Measurements from ENCODE around the gene EXTL2.
A peak's percentile ranks its signal among the peaks of the same experiment; 100 is the strongest.

DNA sequence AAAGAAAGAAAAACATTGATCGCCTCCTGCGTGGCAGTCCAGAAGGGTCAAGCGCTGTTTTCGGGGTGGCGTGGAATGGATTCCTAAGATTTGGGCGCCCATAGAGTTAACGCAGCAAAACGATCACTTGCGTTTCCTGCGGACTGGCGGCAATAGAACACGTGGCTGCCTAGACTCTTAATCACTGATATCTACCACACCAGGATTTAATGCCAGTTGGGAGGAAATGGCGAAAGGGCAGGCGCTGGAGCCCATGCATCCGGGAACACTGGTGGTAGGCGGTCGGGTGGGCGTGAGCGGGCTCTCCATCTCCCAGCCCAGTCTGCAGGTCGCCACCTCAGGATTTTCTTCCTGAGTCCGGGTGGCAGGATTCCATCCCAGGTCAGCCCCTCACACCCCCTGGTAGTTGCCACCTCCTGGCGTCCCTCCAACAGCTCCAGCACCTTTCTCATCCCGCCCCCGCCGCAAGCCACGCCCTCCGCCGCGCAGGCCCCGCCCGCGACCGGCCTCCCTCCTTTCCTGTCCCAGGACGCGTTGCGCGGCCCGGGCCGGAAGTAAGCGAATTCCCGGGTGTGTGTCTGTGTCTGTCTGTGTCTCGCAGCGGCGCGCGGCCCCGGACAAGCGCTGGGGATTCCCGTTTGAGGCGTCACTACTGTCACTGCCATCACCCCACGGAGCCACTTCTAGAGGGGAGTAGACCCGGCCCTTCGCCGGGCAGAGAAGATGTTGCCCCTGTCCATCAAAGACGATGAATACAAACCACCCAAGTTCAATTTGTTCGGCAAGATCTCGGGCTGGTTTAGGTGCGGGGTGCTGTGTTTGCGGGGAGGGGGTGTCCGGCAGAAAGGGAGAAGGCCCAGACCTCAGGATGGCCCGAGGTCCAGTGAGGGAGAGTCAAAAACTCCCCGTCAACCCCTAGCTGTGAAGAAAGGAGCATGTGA lies 1.2 kb upstream of the EXTL2 start, which contains the start of gene SLC30A7:
- TF ChIP-seq ZNF140 (tag by site-specific recombination; IDR thresholded peaks at IDR 0.05), result no peak
- TF ChIP-seq, protein P1, sequence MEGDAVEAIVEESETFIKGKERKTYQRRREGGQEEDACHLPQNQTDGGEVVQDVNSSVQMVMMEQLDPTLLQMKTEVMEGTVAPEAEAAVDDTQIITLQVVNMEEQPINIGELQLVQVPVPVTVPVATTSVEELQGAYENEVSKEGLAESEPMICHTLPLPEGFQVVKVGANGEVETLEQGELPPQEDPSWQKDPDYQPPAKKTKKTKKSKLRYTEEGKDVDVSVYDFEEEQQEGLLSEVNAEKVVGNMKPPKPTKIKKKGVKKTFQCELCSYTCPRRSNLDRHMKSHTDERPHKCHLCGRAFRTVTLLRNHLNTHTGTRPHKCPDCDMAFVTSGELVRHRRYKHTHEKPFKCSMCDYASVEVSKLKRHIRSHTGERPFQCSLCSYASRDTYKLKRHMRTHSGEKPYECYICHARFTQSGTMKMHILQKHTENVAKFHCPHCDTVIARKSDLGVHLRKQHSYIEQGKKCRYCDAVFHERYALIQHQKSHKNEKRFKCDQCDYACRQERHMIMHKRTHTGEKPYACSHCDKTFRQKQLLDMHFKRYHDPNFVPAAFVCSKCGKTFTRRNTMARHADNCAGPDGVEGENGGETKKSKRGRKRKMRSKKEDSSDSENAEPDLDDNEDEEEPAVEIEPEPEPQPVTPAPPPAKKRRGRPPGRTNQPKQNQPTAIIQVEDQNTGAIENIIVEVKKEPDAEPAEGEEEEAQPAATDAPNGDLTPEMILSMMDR (tag by site-specific recombination; IDR thresholded peaks at IDR 0.05), result peak; percentile 3; the same call in 1 of the 2 replicates
- peak; percentile 93 for TF ChIP-seq KLF9 (tag by site-specific recombination; IDR thresholded peaks at IDR 0.05; ENCODE audit: low read depth)
- TF ChIP-seq, protein P2, sequence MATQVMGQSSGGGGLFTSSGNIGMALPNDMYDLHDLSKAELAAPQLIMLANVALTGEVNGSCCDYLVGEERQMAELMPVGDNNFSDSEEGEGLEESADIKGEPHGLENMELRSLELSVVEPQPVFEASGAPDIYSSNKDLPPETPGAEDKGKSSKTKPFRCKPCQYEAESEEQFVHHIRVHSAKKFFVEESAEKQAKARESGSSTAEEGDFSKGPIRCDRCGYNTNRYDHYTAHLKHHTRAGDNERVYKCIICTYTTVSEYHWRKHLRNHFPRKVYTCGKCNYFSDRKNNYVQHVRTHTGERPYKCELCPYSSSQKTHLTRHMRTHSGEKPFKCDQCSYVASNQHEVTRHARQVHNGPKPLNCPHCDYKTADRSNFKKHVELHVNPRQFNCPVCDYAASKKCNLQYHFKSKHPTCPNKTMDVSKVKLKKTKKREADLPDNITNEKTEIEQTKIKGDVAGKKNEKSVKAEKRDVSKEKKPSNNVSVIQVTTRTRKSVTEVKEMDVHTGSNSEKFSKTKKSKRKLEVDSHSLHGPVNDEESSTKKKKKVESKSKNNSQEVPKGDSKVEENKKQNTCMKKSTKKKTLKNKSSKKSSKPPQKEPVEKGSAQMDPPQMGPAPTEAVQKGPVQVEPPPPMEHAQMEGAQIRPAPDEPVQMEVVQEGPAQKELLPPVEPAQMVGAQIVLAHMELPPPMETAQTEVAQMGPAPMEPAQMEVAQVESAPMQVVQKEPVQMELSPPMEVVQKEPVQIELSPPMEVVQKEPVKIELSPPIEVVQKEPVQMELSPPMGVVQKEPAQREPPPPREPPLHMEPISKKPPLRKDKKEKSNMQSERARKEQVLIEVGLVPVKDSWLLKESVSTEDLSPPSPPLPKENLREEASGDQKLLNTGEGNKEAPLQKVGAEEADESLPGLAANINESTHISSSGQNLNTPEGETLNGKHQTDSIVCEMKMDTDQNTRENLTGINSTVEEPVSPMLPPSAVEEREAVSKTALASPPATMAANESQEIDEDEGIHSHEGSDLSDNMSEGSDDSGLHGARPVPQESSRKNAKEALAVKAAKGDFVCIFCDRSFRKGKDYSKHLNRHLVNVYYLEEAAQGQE (tag by site-specific recombination; IDR thresholded peaks at IDR 0.05), result no peak
- no peak for TF ChIP-seq ZNF274 (IDR thresholded peaks at IDR 0.05; ENCODE audit: low read length)
- no peak for TF ChIP-seq ZNF274 (tag by site-specific recombination; IDR thresholded peaks at IDR 0.05; ENCODE audit: borderline replicate concordance)
- no peak for TF ChIP-seq TCF7L2 (IDR thresholded peaks at IDR 0.05; ENCODE audit: borderline replicate concordance, low read depth, low read length)
- TF ChIP-seq SCRT2 (tag by site-specific recombination; IDR thresholded peaks at IDR 0.05), result no peak
- TF ChIP-seq KLF8 (tag by site-specific recombination; IDR thresholded peaks at IDR 0.05), result peak; percentile 84; the same call in 1 of the 2 replicates
- no peak for TF ChIP-seq ZNF792 (tag by site-specific recombination; IDR thresholded peaks at IDR 0.05)
- TF ChIP-seq ZBTB21 (tag by site-specific recombination; IDR thresholded peaks at IDR 0.05), result no peak
